Coronary artery (tissue), 2 donors: ENCODE measurements around the gene C19orf67.

ENCODE experiments used
- DNase-seq: peaks from one replicate; pipeline ENCODE4 v3.0.0-alpha.2; 2017; ENCODE audit warnings: low spot score
- H3K27ac ChIP-seq, 2 donors: fragments of 200-600 bp; sonication (generic); one replicate each; pipeline ENCODE4 v1.5.1; 2016 to 2019
- H3K4me3 ChIP-seq: fragments of 200-600 bp; sonication (generic); 2 replicates; pipeline ENCODE4 v1.5.1; 2016; ENCODE audit warnings: mild to moderate bottlenecking, moderate library complexity
- TF ChIP-seq, protein P1 (sequence below): fragments of 200-600 bp; sonication (generic); IDR thresholded peaks from one replicate; pipeline ENCODE4 v1.5.1; 2019; ENCODE audit warnings: antibody characterized with exemption

C19orf67 gene

DNA sequence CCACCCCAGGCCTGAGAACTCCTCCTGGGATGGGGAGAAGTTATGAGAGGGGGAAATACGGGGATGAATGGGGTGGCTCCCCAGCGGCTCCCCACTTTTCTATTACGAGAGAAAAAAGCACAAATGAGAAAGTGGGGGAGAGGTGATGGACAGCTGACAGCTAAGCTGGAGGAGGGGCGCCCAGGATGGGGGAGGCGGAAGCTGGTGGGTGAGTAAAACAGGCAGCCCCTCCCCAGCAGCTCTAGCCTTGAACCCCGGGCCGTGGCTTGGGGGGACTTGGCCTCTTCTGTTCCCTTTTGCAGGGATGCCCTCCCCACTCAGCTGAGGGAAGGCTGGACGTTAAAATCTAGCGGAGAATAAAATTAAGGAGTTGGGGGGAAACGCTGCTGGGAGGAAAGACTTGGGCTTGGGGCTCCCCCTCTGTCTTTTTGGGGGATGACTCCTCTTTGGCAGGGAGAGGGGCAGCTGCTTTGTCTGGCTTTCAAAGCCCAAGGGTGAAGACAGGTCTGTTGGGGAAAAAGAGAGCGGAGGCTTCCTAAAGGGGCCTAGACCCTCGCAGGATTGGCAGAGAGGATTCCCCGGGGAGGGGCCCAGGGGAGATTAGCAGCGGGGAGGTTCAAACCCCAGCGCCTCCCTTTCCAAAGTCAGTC is 6.4 kb upstream of the C19orf67 start:
- DNase-seq: no peak
- peak overlapping the region; percentile 97 to 98 for H3K27ac ChIP-seq
- TF ChIP-seq, protein P1, sequence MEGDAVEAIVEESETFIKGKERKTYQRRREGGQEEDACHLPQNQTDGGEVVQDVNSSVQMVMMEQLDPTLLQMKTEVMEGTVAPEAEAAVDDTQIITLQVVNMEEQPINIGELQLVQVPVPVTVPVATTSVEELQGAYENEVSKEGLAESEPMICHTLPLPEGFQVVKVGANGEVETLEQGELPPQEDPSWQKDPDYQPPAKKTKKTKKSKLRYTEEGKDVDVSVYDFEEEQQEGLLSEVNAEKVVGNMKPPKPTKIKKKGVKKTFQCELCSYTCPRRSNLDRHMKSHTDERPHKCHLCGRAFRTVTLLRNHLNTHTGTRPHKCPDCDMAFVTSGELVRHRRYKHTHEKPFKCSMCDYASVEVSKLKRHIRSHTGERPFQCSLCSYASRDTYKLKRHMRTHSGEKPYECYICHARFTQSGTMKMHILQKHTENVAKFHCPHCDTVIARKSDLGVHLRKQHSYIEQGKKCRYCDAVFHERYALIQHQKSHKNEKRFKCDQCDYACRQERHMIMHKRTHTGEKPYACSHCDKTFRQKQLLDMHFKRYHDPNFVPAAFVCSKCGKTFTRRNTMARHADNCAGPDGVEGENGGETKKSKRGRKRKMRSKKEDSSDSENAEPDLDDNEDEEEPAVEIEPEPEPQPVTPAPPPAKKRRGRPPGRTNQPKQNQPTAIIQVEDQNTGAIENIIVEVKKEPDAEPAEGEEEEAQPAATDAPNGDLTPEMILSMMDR: no peak
- H3K4me3 ChIP-seq: peak overlapping the region; percentile 86

DNA sequence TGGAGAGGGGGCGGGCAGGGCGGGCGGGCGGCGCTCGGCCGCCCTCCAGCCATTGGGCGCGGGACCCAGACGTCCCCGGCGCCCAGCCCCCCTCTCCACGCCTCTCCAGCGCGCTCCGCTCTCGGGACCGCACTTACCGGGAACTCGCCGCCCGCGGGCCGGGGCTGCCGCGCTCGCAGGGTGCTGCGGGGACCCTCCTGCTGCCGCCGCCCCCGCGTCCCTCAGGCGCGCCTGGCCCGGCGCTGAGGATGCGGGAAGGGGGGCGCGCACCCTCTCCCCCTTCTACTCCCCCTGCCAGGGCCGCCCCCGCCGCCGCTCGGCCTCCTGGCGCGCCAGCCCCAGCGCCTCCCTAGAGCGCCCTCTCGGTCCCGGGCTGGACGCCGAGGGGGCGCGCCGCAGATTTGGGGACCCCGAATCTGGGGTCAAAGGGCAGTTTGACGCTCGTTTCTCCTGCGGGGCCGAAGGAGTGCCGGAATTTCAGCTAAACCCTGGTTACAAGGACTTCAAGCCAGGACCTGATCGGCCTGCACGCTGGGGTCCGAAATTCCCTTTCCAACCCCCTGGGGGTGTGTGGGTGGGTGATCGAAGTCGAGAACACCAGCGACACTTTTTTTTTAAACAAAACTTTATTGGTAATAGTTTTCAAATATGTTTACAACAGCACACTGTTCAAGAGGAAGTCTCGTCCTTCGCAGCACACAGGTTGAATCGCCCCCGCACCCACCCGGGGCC is 5.7 kb upstream of the C19orf67 start:
- H3K27ac ChIP-seq: peak overlapping the region; percentile 97 to 98
- H3K4me3 ChIP-seq: peak overlapping the region; percentile 86
- TF ChIP-seq, protein P1: no peak
- peak; percentile 89 for DNase-seq

DNA sequence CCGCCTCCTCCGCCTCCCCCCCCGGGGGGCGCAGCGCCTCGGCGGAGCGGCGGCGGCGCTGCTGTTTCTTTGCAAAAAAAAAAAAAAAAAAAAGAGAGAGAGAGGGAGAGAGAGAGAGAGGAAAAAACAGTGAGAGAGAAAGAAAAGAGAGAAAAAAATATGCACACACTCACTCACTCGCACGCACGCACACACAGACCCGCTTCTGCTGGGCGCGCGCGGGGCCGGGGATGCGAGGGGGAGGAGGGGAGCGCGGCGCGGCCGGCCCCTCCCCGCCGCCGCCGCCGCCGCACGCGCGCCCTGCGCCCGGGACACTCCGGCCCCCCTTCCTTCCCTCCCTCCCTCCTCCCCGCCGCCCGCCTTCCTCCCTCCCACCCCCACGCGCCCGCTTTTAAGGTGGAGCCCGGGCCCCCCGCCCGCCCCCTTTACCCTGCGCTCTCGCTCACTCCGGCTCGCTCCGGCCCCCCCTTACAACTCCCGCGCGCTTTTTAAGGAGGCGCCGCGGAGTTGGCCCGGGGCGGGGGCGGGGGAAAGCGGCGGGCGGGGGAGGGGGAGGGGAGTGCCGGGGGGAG is 5.0 kb upstream of the C19orf67 start, which contains the start of gene SAMD1:
Gene SAMD1, minus strand, starts transcription at position 243 of the 572 bp plus-strand sequence.
- TF ChIP-seq, protein P1: no peak
- Histone ChIP-seq H3K4me3 (peak within 1 kb of the TSS; percentile 86), H3K27ac (peak within 1 kb of the TSS; percentile 97 to 98)
- DNase-seq: peak; percentile 91

DNA sequence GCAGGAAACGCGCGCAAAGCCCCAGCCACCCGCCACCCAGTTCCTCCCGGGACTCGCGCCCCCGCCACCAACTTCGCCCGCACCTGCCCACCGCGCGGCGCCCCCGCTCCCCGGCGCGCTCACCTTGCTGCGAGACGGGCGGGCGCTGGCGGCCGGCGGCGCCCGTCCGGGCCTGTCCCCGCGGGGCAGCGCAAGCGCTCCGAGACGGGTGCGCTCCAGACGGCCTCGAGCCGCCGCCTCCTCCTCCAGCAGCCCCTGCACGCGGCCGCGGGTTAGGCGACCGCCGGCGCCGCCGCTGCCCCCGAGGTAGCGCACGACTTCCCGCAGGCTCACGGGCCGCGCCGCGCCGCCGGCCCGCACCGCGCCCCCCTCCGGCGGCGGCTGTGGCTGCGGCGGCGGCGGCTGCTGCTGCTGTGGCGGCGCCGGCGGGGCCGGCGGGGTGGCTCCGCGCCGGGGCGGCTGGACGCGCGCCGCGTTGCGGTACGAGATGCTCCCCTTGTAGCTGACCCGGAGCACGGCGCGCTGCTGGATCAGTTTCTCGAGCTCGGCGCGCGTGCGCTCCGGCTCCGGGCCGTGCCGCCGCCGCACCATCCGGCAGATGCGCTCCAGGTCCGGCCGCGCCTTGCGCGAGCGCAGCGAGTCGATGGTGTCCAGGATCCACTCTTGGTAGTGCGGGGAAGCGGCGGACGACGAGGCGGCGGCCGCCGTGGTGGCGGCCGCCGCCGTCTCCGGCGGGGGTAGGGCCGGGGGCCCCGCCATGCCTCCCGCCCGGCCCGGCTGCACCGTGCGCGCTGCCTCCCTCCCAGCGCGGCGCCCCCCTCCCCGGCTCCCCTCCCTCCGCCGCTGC is 4.3 kb upstream of the C19orf67 start:
- Histone ChIP-seq H3K27ac (peak overlapping the region; percentile 64 to 97), H3K4me3 (peak overlapping the region; percentile 86)
- no peak for DNase-seq
- TF ChIP-seq, protein P1: no peak

DNA sequence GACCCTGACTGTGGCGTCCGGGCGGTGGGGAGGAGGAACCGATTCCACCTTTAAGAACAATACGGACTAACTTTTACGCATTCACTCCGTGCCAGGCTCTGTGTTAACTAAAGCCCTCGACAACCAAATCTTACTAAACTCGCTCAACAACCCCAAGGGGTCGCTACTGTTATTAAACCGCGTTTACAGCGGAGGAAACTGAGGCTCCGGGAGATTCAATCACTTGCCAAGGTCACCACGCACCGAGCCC is 3.8 kb upstream of the C19orf67 start:
- TF ChIP-seq, protein P1: no peak
- no peak for DNase-seq
- peak overlapping the region; percentile 86 for H3K4me3 ChIP-seq
- H3K27ac ChIP-seq: peak overlapping the region; percentile 22 to 97

DNA sequence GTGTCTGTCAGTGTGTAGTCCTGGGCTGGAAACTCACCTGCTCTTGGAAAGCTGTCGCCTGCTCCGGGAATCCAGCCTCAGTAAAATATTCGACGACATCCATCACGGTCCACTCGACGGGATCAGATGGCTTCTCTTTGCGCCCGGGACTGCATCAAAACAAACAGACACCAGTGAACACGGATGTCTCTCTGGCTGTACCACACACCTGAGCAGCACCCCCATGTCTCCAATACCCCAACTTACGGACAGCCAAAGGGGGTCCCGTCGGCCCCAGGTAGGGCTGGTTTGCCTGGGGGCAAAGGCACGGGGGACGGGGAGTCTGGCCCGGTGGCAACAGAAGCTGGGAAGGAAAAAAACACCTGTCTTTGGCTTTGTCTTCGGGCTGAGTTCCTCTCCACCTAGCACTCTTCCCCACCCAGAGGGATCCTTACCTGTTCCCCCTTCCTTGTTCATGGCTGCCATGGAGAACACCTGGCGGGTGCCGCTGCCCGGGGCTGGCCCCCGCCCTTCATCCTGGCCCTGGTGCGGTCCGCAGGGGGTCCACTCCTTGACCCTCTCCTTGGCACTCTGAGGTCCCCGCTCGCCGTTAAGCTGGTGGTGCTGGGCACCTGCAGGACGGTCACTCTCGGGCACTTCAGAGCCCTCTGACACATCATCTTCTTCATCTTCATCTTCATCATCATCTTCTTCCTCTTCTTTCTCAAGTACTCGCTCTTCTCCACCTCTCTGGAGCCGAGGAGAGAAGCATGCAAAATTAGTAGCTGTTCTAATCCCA is 3.2 kb upstream of the C19orf67 start:
- Histone ChIP-seq H3K27ac (peak overlapping the region in 1 of 2 donors; percentile 97), H3K4me3 (peak overlapping the region; percentile 86)
- TF ChIP-seq, protein P1: no peak
- DNase-seq: no peak
